ENCODE data around the gene CASTOR1. TPM values are rescaled to one million over a fixed set of nuclear protein-coding genes. Genes with fewer than 3 reads are reported as not detected.
"Not testable (repeated sequence)": the region's sequence is repeated elsewhere in the genome, so short reads cannot be mapped to it uniquely, and the experiment has no call there.

The CASTOR1 gene
- 11.3 and 13.3 TPM in 2 replicates for total RNA-seq
- polyA plus RNA-seq (2012) = 30.2 TPM

- peak; percentile 99 for DNase-seq (ENCODE audit: low read depth)
These were observed at the start of gene CASTOR1 for GRCh38 chr22:30289141-30289979. Gene CASTOR1, minus strand, starts transcription at chr22:30289505. Its CDS starts 8 bp downstream, at chr22:30289497.

- DNase-seq (ENCODE audit: low read depth) = no peak
These were observed 49.5 kb upstream of the CASTOR1 start for GRCh38 chr22:30338802-30339201.

- DNase-seq (ENCODE audit: low read depth) = not testable (repeated sequence)
These were observed 49.0 kb upstream of the CASTOR1 start for GRCh38 chr22:30338341-30338740.

- DNase-seq (ENCODE audit: low read depth) = no peak
These were observed 48.1 kb upstream of the CASTOR1 start for GRCh38 chr22:30337461-30337778.

- DNase-seq (ENCODE audit: low read depth) = no peak
These were observed 47.6 kb upstream of the CASTOR1 start for GRCh38 chr22:30336752-30337460.

- no peak for DNase-seq (ENCODE audit: low read depth)
These were observed 45.9 kb upstream of the CASTOR1 start for GRCh38 chr22:30335236-30335635.

GRCh38 chr22:30334646-30335045, 45.3 kb upstream of the CASTOR1 start:
- DNase-seq (ENCODE audit: low read depth) = no peak

- DNase-seq (ENCODE audit: low read depth) = no peak
These were observed 44.4 kb upstream of the CASTOR1 start for GRCh38 chr22:30333707-30334087.

GRCh38 chr22:30332994-30333706, 43.8 kb upstream of the CASTOR1 start:
- no peak for DNase-seq (ENCODE audit: low read depth)

GRCh38 chr22:30332551-30332950, 43.2 kb upstream of the CASTOR1 start:
- no peak for DNase-seq (ENCODE audit: low read depth)

GRCh38 chr22:30328466-30329049, 39.3 kb upstream of the CASTOR1 start:
- no peak for DNase-seq (ENCODE audit: low read depth)

GRCh38 chr22:30327864-30328345, 38.6 kb upstream of the CASTOR1 start:
- DNase-seq (ENCODE audit: low read depth) = no peak

- DNase-seq (ENCODE audit: low read depth) = peak; percentile 85
These were observed 37.5 kb upstream of the CASTOR1 start, which contains the start of gene TBC1D10A for GRCh38 chr22:30326706-30327362. Gene TBC1D10A, minus strand, starts transcription at chr22:30326941. Its CDS starts 60 bp downstream, at chr22:30326881.

GRCh38 chr22:30326255-30326705, 37.0 kb upstream of the CASTOR1 start:
- no peak for DNase-seq (ENCODE audit: low read depth)

GRCh38 chr22:30325724-30326254, 36.5 kb upstream of the CASTOR1 start:
- no peak for DNase-seq (ENCODE audit: low read depth)

GRCh38 chr22:30325065-30325720, 35.9 kb upstream of the CASTOR1 start:
- peak; percentile 83 for DNase-seq (ENCODE audit: low read depth)

GRCh38 chr22:30324014-30324730, 34.9 kb upstream of the CASTOR1 start:
- DNase-seq (ENCODE audit: low read depth) = peak; percentile 87

GRCh38 chr22:30323246-30323645, 33.9 kb upstream of the CASTOR1 start:
- DNase-seq (ENCODE audit: low read depth) = no peak

GRCh38 chr22:30321461-30321860, 32.2 kb upstream of the CASTOR1 start:
- DNase-seq (ENCODE audit: low read depth) = no peak
